Erythroblast (primary cell): ENCODE measurements around the gene PPIP5K2.

Source experiments
- GATA1 ChIP-seq: IDR thresholded peaks from 2 replicates; pipeline ENCODE4 v1.6.1; 2011; ENCODE audit warnings: low read depth, mild to moderate bottlenecking, control low read depth, low read length, moderate library complexity
- POLR2A ChIP-seq: IDR thresholded peaks from 2 replicates; pipeline ENCODE4 v1.6.1; 2011; ENCODE audit warnings: mild to moderate bottlenecking, low read length

- TF ChIP-seq POLR2A: no peak
- no peak for TF ChIP-seq GATA1
Measured at GRCh38 chr5:103122242-103122641, 2.1 kb downstream of the PPIP5K2 start.
